Esophagus muscularis mucosa (tissue), 4 donors: ENCODE measurements around the gene ITGA2. TPM values are rescaled to one million over a fixed set of nuclear protein-coding genes. Genes with fewer than 3 reads are reported as not detected.

Source experiments
- DNase-seq: peaks from one replicate; pipeline ENCODE4 v3.0.0-alpha.2; 2017; ENCODE audit errors: extremely low spot score
- H3K27ac ChIP-seq, 4 donors: fragments of 200-600 bp; sonication (generic); replicated peaks in 1 of 4; 1 replicate in 3 of 4; 2 replicates in 1 of 4; pipeline ENCODE4 v1.5.1; 2016 to 2019; ENCODE audit warnings: mild to moderate bottlenecking in 1 of 4
- H3K27me3 ChIP-seq, 4 donors: fragments of 200-600 bp; sonication (generic); one replicate each; pipeline versions ENCODE4 v1.5.1 to v1.6.0; 2016 to 2019
- H3K36me3 ChIP-seq, 4 donors: fragments of 200-600 bp; sonication (generic); one replicate each; pipeline ENCODE4 v1.5.1; 2016 to 2019
- H3K4me1 ChIP-seq, 4 donors: fragments of 200-600 bp; sonication (generic); one replicate each; pipeline ENCODE4 v1.5.1; 2016 to 2019
- H3K4me3 ChIP-seq, 4 donors: fragments of 200-600 bp; sonication (generic); 1 replicate in 2 of 4; 2 replicates in 2 of 4; pipeline ENCODE4 v1.5.1; 2016 to 2019; ENCODE audit warnings: mild to moderate bottlenecking in 4 of 4, moderate library complexity in 1 of 4
- H3K9me3 ChIP-seq, 4 donors: fragments of 200-600 bp; sonication (generic); 1 replicate in 3 of 4; 2 replicates in 1 of 4; pipeline ENCODE4 v1.5.1; 2016 to 2019
- EP300 ChIP-seq: sonication (generic); formaldehyde crosslinking; IDR thresholded peaks from one replicate; pipeline ENCODE4 v1.6.1; 2017; ENCODE audit warnings: antibody characterized with exemption
- POLR2A ChIP-seq: fragments of 450-650 bp; IDR thresholded peaks from one replicate; pipeline ENCODE4 v1.6.1; 2017; ENCODE audit warnings: antibody characterized with exemption, moderate library complexity, mild to moderate bottlenecking, low read depth
- POLR2AphosphoS5 ChIP-seq, 2 donors: sonication (generic); formaldehyde crosslinking; IDR thresholded peaks; one replicate each; pipeline ENCODE4 v1.6.1; 2017; ENCODE audit warnings: antibody characterized with exemption in 2 of 2
- WGBS: methylation state at CpG from one replicate; pipeline ENCODE4 v1.1.5; 2018; 5-methylcytosine and 5-hydroxymethylcytosine counted together
- intact Hi-C: fragments of 100-400 bp; cut with DNase I; formaldehyde crosslinking; loops from one replicate; pipeline ENCODE4 v1.15.1; 2023
- total RNA-seq, 4 donors: library from RNA; depleted of rRNA; stranded (reverse); fragments of >200 nt; gene quantifications; one replicate each; pipeline versions ENCODE4 v1.1.0 to v1.2.1, GENCODE V29; 2016
- TF ChIP-seq, protein P1 (sequence below), 3 experiments: fragments of 200-600 bp in 2 of 3; fragments of 450-650 bp in 1 of 3; sonication (generic) in 2 of 3; IDR thresholded peaks; one replicate each; pipeline ENCODE4 v1.5.1; 2017 to 2019; ENCODE audit warnings: antibody characterized with exemption in 3 of 3, mild to moderate bottlenecking in 2 of 3, moderate library complexity in 1 of 3

ITGA2 gene
- total RNA-seq, 4 donors from 2014 or later, result 5.0 to 9.6 (median 7.8) TPM

DNA sequence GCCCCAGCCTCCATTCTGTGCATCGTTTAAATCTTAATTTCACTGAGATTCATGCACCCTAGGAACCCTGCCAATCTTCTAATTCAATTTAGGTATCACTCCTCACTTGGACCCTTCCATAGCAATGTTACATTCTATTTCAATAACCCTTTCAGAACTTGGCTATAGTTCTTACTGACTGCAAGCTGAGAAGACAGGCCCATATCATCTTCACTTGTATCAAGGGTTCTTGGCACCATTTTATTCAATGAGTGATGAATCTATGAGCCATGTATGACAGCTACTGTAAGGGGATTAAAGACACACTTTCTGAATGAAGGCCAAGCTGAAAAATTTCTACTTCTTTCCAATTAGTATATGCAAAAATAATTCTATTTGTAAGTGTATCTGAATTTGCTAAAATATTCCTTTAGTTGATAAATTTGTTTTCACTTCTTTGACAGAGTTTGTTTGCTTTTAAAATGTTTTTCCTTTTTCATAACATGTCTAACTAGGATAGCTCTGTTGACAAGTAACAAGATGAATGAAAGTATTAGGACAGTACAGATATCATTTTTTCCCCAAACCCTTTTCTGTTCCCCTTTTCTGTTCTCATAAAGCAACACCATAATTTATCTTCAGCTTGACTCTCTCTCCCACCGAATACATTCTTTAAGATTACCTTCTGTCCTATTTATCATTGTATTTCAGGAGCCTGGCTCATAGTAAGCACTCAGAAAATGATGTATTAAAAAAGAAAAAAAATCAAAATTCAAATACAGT, 9.6 kb downstream of the ITGA2 start:
- no peak for DNase-seq
- Histone ChIP-seq H3K4me3 (no peak overlapping the region), H3K27me3 (no peaks in the 10 kb centered on the region), H3K27ac (no peak overlapping the region), H3K36me3 (peaks cover 0 to under 1% (median 0%) of the 10 kb centered on the region in 4 donors), H3K4me1 (peaks cover 0 to 21% (median 14%) of the 10 kb centered on the region in 4 donors), H3K9me3 (no peaks in the 10 kb centered on the region)
- TF ChIP-seq, protein P1, sequence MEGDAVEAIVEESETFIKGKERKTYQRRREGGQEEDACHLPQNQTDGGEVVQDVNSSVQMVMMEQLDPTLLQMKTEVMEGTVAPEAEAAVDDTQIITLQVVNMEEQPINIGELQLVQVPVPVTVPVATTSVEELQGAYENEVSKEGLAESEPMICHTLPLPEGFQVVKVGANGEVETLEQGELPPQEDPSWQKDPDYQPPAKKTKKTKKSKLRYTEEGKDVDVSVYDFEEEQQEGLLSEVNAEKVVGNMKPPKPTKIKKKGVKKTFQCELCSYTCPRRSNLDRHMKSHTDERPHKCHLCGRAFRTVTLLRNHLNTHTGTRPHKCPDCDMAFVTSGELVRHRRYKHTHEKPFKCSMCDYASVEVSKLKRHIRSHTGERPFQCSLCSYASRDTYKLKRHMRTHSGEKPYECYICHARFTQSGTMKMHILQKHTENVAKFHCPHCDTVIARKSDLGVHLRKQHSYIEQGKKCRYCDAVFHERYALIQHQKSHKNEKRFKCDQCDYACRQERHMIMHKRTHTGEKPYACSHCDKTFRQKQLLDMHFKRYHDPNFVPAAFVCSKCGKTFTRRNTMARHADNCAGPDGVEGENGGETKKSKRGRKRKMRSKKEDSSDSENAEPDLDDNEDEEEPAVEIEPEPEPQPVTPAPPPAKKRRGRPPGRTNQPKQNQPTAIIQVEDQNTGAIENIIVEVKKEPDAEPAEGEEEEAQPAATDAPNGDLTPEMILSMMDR (IDR thresholded peaks at IDR 0.05), result no peak
- TF ChIP-seq POLR2AphosphoS5 (IDR thresholded peaks at IDR 0.05) (no peak), EP300 (no peak), POLR2A (no peak)
- WGBS, result 73% methylated on average over 2 of the region's 2 CpGs
- intact Hi-C loops, result no loop called here

- DNase-seq, result no peak
- H3K36me3 ChIP-seq, result peaks cover 0 to 8% (median 0%) of the 10 kb centered on the region in 4 donors
- H3K27me3 ChIP-seq, result no peaks in the 10 kb centered on the region
- no peak overlapping the region for H3K4me3 ChIP-seq
- no peak overlapping the region for H3K27ac ChIP-seq
- intact Hi-C loops, result no loop called here
- TF ChIP-seq EP300 (no peak), POLR2A (no peak), POLR2AphosphoS5 (IDR thresholded peaks at IDR 0.05) (no peak)
- TF ChIP-seq, protein P1 (IDR thresholded peaks at IDR 0.05), result no peak
- no peaks in the 10 kb centered on the region for H3K9me3 ChIP-seq
- 89% methylated on average over 1 of the region's 1 CpG for WGBS
- peaks cover 0 to 21% (median 14%) of the 10 kb centered on the region in 4 donors for H3K4me1 ChIP-seq
These were observed 10.3 kb downstream of the ITGA2 start for GRCh38 chr5:52999344-52999949.

DNA sequence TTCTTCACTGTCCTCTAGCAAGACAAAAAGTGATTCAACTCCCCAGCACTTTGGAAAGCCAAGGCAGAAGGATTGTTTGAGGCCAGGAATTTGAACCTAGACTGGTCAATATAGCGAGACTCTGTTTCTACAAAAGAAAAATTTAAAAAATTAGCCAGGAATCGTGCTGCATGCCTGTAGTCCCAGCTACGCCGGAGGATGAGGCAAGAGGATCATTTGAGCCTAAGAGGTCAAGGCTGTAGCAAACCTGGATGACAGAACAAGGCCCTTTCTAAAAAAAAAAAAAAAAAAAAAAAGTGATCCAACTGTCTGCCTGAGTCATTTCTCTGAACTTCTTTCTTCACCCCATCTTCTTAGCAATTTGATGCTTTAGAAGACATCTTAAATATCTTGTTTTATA, 12.4 kb downstream of the ITGA2 start:
- Histone ChIP-seq H3K27ac (no peak overlapping the region), H3K9me3 (no peaks in the 10 kb centered on the region), H3K27me3 (no peaks in the 10 kb centered on the region), H3K36me3 (peaks cover 0 to 10% (median 0%) of the 10 kb centered on the region in 4 donors), H3K4me1 (peaks cover 0 to 19% (median 14%) of the 10 kb centered on the region in 4 donors), H3K4me3 (no peak overlapping the region)
- 92% methylated on average over 4 of the region's 4 CpGs for WGBS
- intact Hi-C loops, result no loop called here
- no peak for DNase-seq
- TF ChIP-seq EP300, result no peak
- TF ChIP-seq, protein P1 (IDR thresholded peaks at IDR 0.05), result no peak

DNA sequence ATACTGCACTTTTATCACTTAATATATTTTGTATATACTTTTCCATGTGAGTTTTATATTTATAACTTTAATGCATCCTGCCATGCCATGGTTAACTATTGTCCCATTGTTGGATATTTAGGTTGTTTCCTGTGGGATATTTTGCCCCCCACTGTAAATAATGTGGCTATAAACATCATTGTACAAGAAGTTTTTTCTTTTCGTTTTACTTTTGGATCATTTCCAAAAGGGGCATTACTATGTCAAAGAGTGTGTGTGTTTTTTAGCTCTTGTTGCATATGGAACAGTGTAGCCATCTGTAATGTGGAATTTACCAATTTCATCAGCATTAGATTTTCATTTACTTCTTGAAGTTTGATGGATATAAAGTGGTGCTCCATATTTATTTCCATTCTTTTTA, 13.3 kb downstream of the ITGA2 start:
- no peak overlapping the region for H3K27ac ChIP-seq
- peaks cover 0 to 16% (median 11%) of the 10 kb centered on the region in 4 donors for H3K4me1 ChIP-seq
- peaks cover 0 to 10% (median 0%) of the 10 kb centered on the region in 4 donors for H3K36me3 ChIP-seq
- H3K4me3 ChIP-seq, result no peak overlapping the region
- no peaks in the 10 kb centered on the region for H3K27me3 ChIP-seq
- DNase-seq, result no peak
- no peaks in the 10 kb centered on the region for H3K9me3 ChIP-seq
- TF ChIP-seq POLR2A (no peak), EP300 (no peak), POLR2AphosphoS5 (IDR thresholded peaks at IDR 0.05) (no peak)
- TF ChIP-seq, protein P1 (IDR thresholded peaks at IDR 0.05), result no peak
- WGBS, result 58% methylated on average over 1 of the region's 1 CpG
- intact Hi-C loops, result no loop called here
